Measurements from ENCODE around the gene NOC2L.
A peak's percentile ranks its signal among the peaks of the same experiment; 100 is the strongest.

NOC2L gene

GRCh38 chr1:974687-975328, 15.8 kb upstream of the NOC2L start:
- DNase-seq (ENCODE audit: low spot score) = no peak

GRCh38 chr1:974293-974640, 15.2 kb upstream of the NOC2L start:
- DNase-seq (ENCODE audit: low spot score) = no peak

- no peak for DNase-seq (ENCODE audit: low spot score)
Observed at GRCh38 chr1:973459-974292, 14.6 kb upstream of the NOC2L start.

GRCh38 chr1:972726-973458, 13.8 kb upstream of the NOC2L start:
- DNase-seq (ENCODE audit: low spot score) = no peak

- no peak for DNase-seq (ENCODE audit: low spot score)
Observed at GRCh38 chr1:971751-972506, 12.9 kb upstream of the NOC2L start.

- no peak for DNase-seq (ENCODE audit: low spot score)
Observed at GRCh38 chr1:970973-971730, 12.1 kb upstream of the NOC2L start.

- no peak for DNase-seq (ENCODE audit: low spot score)
Observed at GRCh38 chr1:970242-970972, 11.4 kb upstream of the NOC2L start.

- no peak for DNase-seq (ENCODE audit: low spot score)
Observed at GRCh38 chr1:969260-969855, 10.3 kb upstream of the NOC2L start.

GRCh38 chr1:967466-968343, 8.6 kb upstream of the NOC2L start:
- no peak for DNase-seq (ENCODE audit: low spot score)

GRCh38 chr1:966704-967300, 7.7 kb upstream of the NOC2L start:
- DNase-seq (ENCODE audit: low spot score) = peak; percentile 79

GRCh38 chr1:966135-966703, 7.2 kb upstream of the NOC2L start, which contains the start of gene PLEKHN1:
Gene PLEKHN1 (plus strand): TSS chr1:966482. CDS start chr1:966532, 50 bp downstream.
- peak; percentile 81 for DNase-seq (ENCODE audit: low spot score)

- DNase-seq (ENCODE audit: low spot score) = no peak
Observed at GRCh38 chr1:965526-966134, 6.6 kb upstream of the NOC2L start.

- no peak for DNase-seq (ENCODE audit: low spot score)
Observed at GRCh38 chr1:964691-965525, 5.9 kb upstream of the NOC2L start.

GRCh38 chr1:963746-964525, 4.9 kb upstream of the NOC2L start:
- DNase-seq (ENCODE audit: low spot score) = no peak

GRCh38 chr1:963301-963651, 4.2 kb upstream of the NOC2L start:
- no peak for DNase-seq (ENCODE audit: low spot score)

All from iPS-NIHi11 (cell line).